Small intestine (tissue), 7 donors: ENCODE measurements around the gene NFS1. TPM values are rescaled to one million over a fixed set of nuclear protein-coding genes. Genes with fewer than 3 reads are reported as not detected.

Experiments used
- DNase-seq, 2 donors: peaks; one replicate each; pipeline versions ENCODE4 v3.0.0 to v3.0.0-alpha.2; 2013
- FAIRE-seq: peaks from 2 replicates; lab custom pipeline; 2012; peaks lifted over from hg19 to GRCh38; lab: Jason Lieb, UNC
- H3K27ac ChIP-seq, 3 donors: one replicate each; pipeline ENCODE4 v1.5.1; 2013; ENCODE audit warnings: low read length in 2 of 3, mild to moderate bottlenecking in 2 of 3, control low read depth in 1 of 3, inconsistent platforms in 1 of 3, low read depth in 1 of 3, moderate library complexity in 1 of 3
- H3K27me3 ChIP-seq, 3 donors: one replicate each; pipeline ENCODE4 v1.6.1; 2013; ENCODE audit warnings: low read length in 3 of 3, inconsistent platforms in 1 of 3; ENCODE audit not compliant: control insufficient read depth in 3 of 3, insufficient read depth in 3 of 3
- H3K36me3 ChIP-seq, 3 donors: one replicate each; pipeline ENCODE4 v1.6.1; 2013; ENCODE audit warnings: low read length in 3 of 3, inconsistent platforms in 1 of 3, low read depth in 1 of 3, mild to moderate bottlenecking in 1 of 3, moderate library complexity in 1 of 3; ENCODE audit not compliant: control insufficient read depth in 3 of 3, insufficient read depth in 2 of 3
- H3K4me1 ChIP-seq, 3 donors: one replicate each; pipeline ENCODE4 v1.6.1; 2013; ENCODE audit warnings: low read length in 2 of 3, inconsistent platforms in 1 of 3, low read depth in 1 of 3, mild to moderate bottlenecking in 1 of 3, moderate library complexity in 1 of 3; ENCODE audit not compliant: control insufficient read depth in 3 of 3, insufficient read depth in 2 of 3
- H3K4me3 ChIP-seq, 3 donors: one replicate each; pipeline ENCODE4 v1.5.1; 2013; ENCODE audit warnings: low read length in 3 of 3, control low read depth in 1 of 3, inconsistent platforms in 1 of 3, low read depth in 1 of 3, mild to moderate bottlenecking in 1 of 3, moderate library complexity in 1 of 3
- H3K9me3 ChIP-seq, 2 donors: one replicate each; pipeline ENCODE4 v1.6.1; 2013; ENCODE audit warnings: low read depth in 1 of 2, low read length in 1 of 2; ENCODE audit not compliant: control insufficient read depth in 2 of 2, insufficient read depth in 1 of 2
- WGBS, 3 donors: extraction: QIAGEN DNeasy Blood & Tissue Kit; methylation state at CpG; one replicate each; pipeline ENCODE4 v1.1.7; 2013; 5-methylcytosine and 5-hydroxymethylcytosine counted together
- polyA plus RNA-seq, 4 donors: library from polyadenylated mRNA; stranded (reverse) in 3 of 4; unstranded in 1 of 4; fragments of 200-250 nt in 3 of 4; fragments of 120-200 nt in 1 of 4; gene quantifications; one replicate each; pipeline versions ENCODE4 v1.2.1 to v1.2.3, GENCODE V29; 2013
- donor health status: healthy with polysubstance abuse.
- donor health status: control.
- donor health status: control.
- donor health status: Bipolar disorder and iron deficiency.
- donor health status: healthy.

The NFS1 gene
- polyA plus RNA-seq, 4 donors, result 21.9 to 39.6 (median 34.1) TPM

DNA sequence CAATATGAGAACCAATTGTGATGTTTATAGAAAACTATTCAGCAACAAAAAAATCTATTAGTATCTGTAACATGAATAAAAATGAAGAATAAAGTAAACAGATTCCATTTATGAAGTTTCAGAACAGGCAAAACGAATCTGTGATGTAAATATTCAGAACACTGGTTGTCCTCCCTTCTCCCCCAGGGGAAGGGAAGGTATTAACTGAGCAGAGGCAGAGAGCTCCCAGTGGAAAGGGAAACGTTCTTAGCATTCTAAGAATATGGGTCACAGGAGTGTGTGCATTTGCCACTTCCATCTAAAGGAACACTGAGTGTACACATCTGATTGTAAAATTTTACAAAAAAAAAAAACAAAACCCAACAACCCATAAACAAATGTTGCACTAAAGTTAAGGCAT is 60.4 kb downstream of the NFS1 start:
- WGBS, 3 donors, result 52 to 71% (median 63%) methylated on average over 2 of the region's 2 CpGs
- H3K27me3 ChIP-seq, result no peaks in the 10 kb centered on the region
- no peak for FAIRE-seq

DNA sequence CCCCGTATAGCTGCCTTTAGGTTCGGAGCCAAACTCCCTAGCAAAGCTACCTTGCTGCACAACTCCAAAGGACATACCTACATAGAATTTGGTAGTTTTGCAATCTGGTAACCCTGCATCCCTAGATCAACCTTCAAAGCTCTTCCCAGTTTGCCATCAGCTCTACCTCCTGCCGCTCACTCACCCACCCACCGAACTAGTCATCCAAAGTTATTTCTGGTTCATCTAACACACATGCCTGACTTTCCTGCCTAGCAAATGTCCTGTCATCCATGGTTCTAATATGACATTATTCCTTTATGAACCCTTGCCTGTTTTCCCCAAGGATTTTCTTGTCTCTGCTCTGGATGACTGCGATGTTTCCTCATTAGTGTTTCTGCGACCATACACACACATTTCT is 61.9 kb downstream of the NFS1 start:
- Histone ChIP-seq H3K27me3 (no peaks in the 10 kb centered on the region), H3K4me1 (peaks cover 0 to 10% (median 2%) of the 10 kb centered on the region in 3 donors)
- no peak for FAIRE-seq

More for the DNA sequence above, 60.4 kb downstream of the NFS1 start:
- Histone ChIP-seq H3K36me3 (peaks cover 0 to 2% (median 0%) of the 10 kb centered on the region in 3 donors), H3K4me1 (peaks cover 0 to 10% (median 2%) of the 10 kb centered on the region in 3 donors), H3K4me3 (no peak overlapping the region), H3K9me3 (no peaks in the 10 kb centered on the region), H3K27ac (no peak overlapping the region)
- no peak for DNase-seq

DNA sequence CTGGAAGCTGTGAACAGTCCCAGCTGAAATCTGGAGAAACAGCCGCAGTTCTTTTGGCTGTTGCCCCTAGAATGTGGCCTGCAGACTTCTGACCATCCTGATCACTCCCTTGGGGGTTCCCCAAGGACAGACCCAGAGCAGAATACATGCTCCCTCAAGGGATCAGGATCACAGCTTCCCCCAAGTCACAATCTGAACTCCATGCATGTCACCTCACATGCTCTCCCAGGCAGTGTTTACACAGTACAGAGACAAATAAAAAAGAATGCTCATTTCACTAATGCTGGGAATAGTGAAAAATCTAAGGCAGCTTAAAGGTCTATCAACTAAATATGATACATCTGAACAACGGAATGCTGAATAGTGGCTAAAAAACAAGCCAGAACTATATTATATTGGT is 63.1 kb downstream of the NFS1 start:
- Histone ChIP-seq H3K9me3 (no peaks in the 10 kb centered on the region), H3K27ac (no peak overlapping the region), H3K36me3 (peaks cover 0 to 16% (median 4%) of the 10 kb centered on the region in 3 donors), H3K4me3 (no peak overlapping the region), H3K4me1 (peaks cover 0 to 10% (median 2%) of the 10 kb centered on the region in 3 donors), H3K27me3 (no peaks in the 10 kb centered on the region)
- WGBS, 3 donors, result 87 to 89% (median 88%) methylated on average over 2 of the region's 2 CpGs
- no peak for DNase-seq
- no peak for FAIRE-seq

More for the DNA sequence above, 61.9 kb downstream of the NFS1 start:
- no peak overlapping the region for H3K27ac ChIP-seq
- H3K36me3 ChIP-seq, result peaks cover 0 to 5% (median 0%) of the 10 kb centered on the region in 3 donors
- no peak for DNase-seq
- WGBS, 3 donors, result 92 to 94% (median 94%) methylated on average over 6 of the region's 6 CpGs
- no peaks in the 10 kb centered on the region for H3K9me3 ChIP-seq
- no peak overlapping the region for H3K4me3 ChIP-seq

DNA sequence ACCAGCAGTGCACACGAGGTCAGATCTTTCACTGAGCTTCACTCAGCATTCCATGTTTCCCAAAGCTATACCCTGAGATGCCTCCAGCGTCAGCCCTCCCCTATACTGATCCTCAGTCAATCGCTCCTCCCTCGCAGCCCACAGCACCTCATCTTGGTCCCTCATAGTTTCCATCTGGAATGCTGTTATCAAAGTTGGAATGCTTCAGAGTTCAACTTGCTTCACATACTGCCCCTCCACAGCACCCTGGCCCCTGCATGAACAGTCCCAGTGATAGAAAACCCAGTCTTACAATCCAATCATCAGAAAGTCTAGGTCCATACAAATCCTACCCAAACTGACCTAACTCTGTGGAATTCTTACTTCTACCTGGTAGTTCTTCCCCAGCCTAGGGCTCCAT is 63.5 kb downstream of the NFS1 start:
- Histone ChIP-seq H3K27me3 (no peaks in the 10 kb centered on the region), H3K27ac (no peak overlapping the region), H3K4me3 (no peak overlapping the region), H3K4me1 (peaks cover 0 to 10% (median 2%) of the 10 kb centered on the region in 3 donors), H3K36me3 (peaks cover 0 to 21% (median 6%) of the 10 kb centered on the region in 3 donors), H3K9me3 (no peaks in the 10 kb centered on the region)
- peak in 1 of 2 donors; percentile 45 for DNase-seq
- 81 to 91% (median 82%) methylated on average over 4 of the region's 4 CpGs for WGBS, 3 donors
- no peak for FAIRE-seq

- DNase-seq (no peak), FAIRE-seq (no peak)
- Histone ChIP-seq H3K4me3 (no peak overlapping the region), H3K4me1 (peaks cover 0 to 10% (median 2%) of the 10 kb centered on the region in 3 donors), H3K36me3 (peaks cover 3 to 35% (median 12%) of the 10 kb centered on the region in 3 donors), H3K9me3 (no peaks in the 10 kb centered on the region), H3K27ac (no peak overlapping the region), H3K27me3 (no peaks in the 10 kb centered on the region)
- 96 to 97% (median 96%) methylated on average over 13 of the region's 13 CpGs for WGBS, 3 donors
These were observed 66.5 kb downstream of the NFS1 start for GRCh38 chr20:35632539-35633115.

DNA sequence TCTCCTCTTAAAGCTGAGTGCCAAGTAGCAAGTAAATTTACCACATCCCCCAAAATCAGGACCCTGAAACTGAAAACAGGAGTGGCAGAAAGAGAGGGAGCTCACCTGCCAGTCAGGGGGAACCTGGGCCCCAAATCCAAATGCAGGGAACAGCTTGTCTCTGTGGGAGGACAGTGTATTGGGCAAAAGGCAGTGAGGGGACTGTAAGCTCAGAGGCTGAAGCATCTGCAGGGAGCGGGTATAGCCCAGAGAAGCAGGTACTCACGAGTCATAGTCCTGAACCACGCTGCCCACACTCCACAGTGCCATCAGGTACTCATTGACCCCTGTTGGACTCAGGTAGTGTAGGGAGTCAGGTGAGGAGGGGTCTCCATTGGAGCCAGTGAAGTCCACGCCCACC is 68.5 kb downstream of the NFS1 start:
- WGBS, 3 donors, result 93 to 98% (median 94%) methylated on average over 4 of the region's 4 CpGs
- no peaks in the 10 kb centered on the region for H3K9me3 ChIP-seq
- peaks cover 3 to 50% (median 15%) of the 10 kb centered on the region in 3 donors for H3K36me3 ChIP-seq
- DNase-seq, result no peak
- no peak overlapping the region for H3K4me3 ChIP-seq
- no peak overlapping the region for H3K27ac ChIP-seq
- peaks cover 0 to 4% (median 0%) of the 10 kb centered on the region in 3 donors for H3K4me1 ChIP-seq
- H3K27me3 ChIP-seq, result no peaks in the 10 kb centered on the region
- FAIRE-seq, result no peak

DNA sequence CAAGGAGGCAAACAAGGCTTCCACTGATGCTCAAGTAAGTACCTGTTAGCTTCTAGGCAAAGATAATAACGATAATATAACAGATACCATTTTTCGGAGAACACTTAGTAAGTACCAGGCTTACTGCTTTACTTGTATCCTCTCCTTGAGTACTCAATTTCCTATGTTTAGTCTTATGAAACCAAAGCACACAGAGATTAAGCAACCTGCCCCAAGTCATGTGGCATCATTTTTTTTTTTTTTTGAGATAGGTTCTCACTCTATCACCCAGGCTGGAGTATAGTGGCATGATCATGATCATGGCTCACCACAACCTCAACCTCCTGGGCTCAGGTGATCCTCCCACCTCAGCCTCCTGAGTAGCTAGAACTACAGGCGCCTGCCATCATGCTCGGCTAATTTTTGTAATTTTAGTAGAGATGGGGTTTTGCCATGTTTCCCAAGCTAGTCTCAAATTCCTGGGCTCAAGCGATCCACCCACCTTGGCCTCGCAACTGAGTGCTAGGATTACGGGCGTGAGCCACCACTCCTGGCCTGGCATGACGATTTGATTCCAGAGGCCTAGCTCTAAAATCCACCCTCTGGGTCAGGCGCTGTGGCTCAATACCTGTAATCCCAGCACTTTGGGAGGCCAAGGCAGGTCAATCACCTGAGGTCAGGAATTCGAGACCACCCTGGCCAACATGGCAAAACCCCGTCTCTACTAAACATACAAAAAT is 69.6 kb downstream of the NFS1 start:
- DNase-seq (no peak), FAIRE-seq (no peak)
- 97 to 100% (median 97%) methylated on average over 12 of the region's 12 CpGs for WGBS, 3 donors
- Histone ChIP-seq H3K4me3 (no peak overlapping the region), H3K27me3 (no peaks in the 10 kb centered on the region), H3K36me3 (peaks cover 5 to 58% (median 15%) of the 10 kb centered on the region in 3 donors), H3K4me1 (no peaks in the 10 kb centered on the region), H3K9me3 (no peaks in the 10 kb centered on the region), H3K27ac (no peak overlapping the region)

DNA sequence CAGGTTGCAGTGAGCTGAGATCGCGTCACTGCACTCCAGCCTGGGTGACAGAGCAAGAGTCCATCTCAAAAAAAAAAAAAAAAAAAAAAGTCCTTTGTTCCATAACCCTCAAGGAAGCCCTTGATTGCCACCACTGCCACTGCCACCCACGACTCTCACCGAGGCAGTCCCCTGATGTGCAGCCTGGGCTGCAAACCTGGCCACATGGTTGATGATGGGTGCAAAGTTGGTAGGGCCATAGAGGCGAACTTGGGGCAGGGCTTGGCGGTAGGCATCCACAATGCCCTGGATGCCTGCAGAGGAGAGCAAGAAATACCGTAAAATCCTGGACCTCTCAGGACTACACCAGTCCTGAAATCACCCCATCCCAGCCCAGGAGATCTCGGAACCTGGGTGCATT is 72.0 kb downstream of the NFS1 start:
- DNase-seq, result no peak
- Histone ChIP-seq H3K27me3 (no peaks in the 10 kb centered on the region), H3K9me3 (no peaks in the 10 kb centered on the region), H3K4me3 (no peak overlapping the region), H3K36me3 (peaks cover 5 to 54% (median 15%) of the 10 kb centered on the region in 3 donors), H3K27ac (no peak overlapping the region), H3K4me1 (no peaks in the 10 kb centered on the region)
- 95 to 97% (median 95%) methylated on average over 8 of the region's 8 CpGs for WGBS, 3 donors
- FAIRE-seq, result no peak
